HG03439 (cell line): ENCODE measurements around the gene SMIM38.

Experiments
- ATAC-seq: cut with Tn5 transposase; IDR thresholded peaks from one replicate; pipeline ENCODE4 v1.9.1; 2021; ENCODE audit warnings: mild to moderate bottlenecking, moderate library complexity; ENCODE audit not compliant: unreplicated experiment

Gene SMIM38

GRCh38 chr11:69155302-69156234 lies at the start of gene SMIM38:
SMIM38 (plus strand) TSS chr11:69155935; CDS start chr11:69157847, 1,912 bp downstream.
- no peak for ATAC-seq

- ATAC-seq: no peak
These were observed 49.5 kb upstream of the SMIM38 start for GRCh38 chr11:69106031-69106811.

GRCh38 chr11:69107413-69107812 lies 48.3 kb upstream of the SMIM38 start:
- ATAC-seq: no peak

GRCh38 chr11:69108030-69108429 lies 47.7 kb upstream of the SMIM38 start:
- ATAC-seq: no peak

GRCh38 chr11:69108559-69108958 lies 47.2 kb upstream of the SMIM38 start:
- no peak for ATAC-seq

- no peak for ATAC-seq
These were observed 46.6 kb upstream of the SMIM38 start for GRCh38 chr11:69109101-69109500.

- ATAC-seq: no peak
These were observed 45.3 kb upstream of the SMIM38 start for GRCh38 chr11:69110451-69110850.

GRCh38 chr11:69111624-69112542 lies 43.9 kb upstream of the SMIM38 start:
- no peak for ATAC-seq

GRCh38 chr11:69113226-69113625 lies 42.5 kb upstream of the SMIM38 start:
- ATAC-seq: no peak

- ATAC-seq: no peak
These were observed 41.9 kb upstream of the SMIM38 start for GRCh38 chr11:69113646-69114340.

- no peak for ATAC-seq
These were observed 41.4 kb upstream of the SMIM38 start for GRCh38 chr11:69114362-69114761.

GRCh38 chr11:69114811-69115523 lies 40.8 kb upstream of the SMIM38 start:
- ATAC-seq: no peak

GRCh38 chr11:69115586-69116560 lies 39.9 kb upstream of the SMIM38 start:
- no peak for ATAC-seq

GRCh38 chr11:69116671-69117070 lies 39.1 kb upstream of the SMIM38 start:
- ATAC-seq: no peak

GRCh38 chr11:69119190-69119589 lies 36.5 kb upstream of the SMIM38 start:
- no peak for ATAC-seq

- no peak for ATAC-seq
These were observed 35.4 kb upstream of the SMIM38 start for GRCh38 chr11:69120096-69120875.

- no peak for ATAC-seq
These were observed 34.7 kb upstream of the SMIM38 start for GRCh38 chr11:69121021-69121420.
